MCF 10A (cell line): ENCODE measurements around the gene TCF7. TPM values are rescaled to one million over a fixed set of nuclear protein-coding genes. Genes with fewer than 3 reads are reported as not detected.

Experiments
- BruUV-seq: library from RNA; stranded (reverse); fragments of 400-500 nt; replicated peaks from 2 replicates; lab custom pipeline; 2021; lab: Mats Ljungman, UMichigan
- CTCF ChIA-PET: fragments of 300-600 bp; sonication (Branson Sonifier 250); formaldehyde crosslinking; extraction: SDS; loops from one replicate; lab custom pipeline; 2021; ENCODE audit warnings: antibody characterized with exemption, inconsistent platforms; lab: Yijun Ruan, JAX
- POLR2A ChIA-PET: fragments of 300-600, 350-650 bp; sonication (Branson Sonifier 250); formaldehyde crosslinking; extraction: SDS; loops from one replicate; lab custom pipeline; 2020; ENCODE audit warnings: antibody characterized with exemption, inconsistent platforms; lab: Yijun Ruan, JAX
- DNase-seq: peaks from one replicate; pipeline ENCODE4 v3.0.0-alpha.2; 2018; ENCODE audit not compliant: unreplicated experiment
- H3K27ac Mint-ChIP-seq: one replicate; pipeline ENCODE4 v1.8.0; 2022; ENCODE audit warnings: mild to moderate bottlenecking, low read depth, mixed read lengths; ENCODE audit not compliant: unreplicated experiment
- H3K27me3 Mint-ChIP-seq: one replicate; pipeline ENCODE4 v1.8.0; 2022; ENCODE audit warnings: mixed read lengths; ENCODE audit not compliant: insufficient read depth, unreplicated experiment
- H3K36me3 Mint-ChIP-seq: one replicate; pipeline ENCODE4 v1.8.0; 2022; ENCODE audit warnings: mild to moderate bottlenecking, moderate library complexity, mixed read lengths; ENCODE audit not compliant: insufficient read depth, unreplicated experiment
- H3K4me1 Mint-ChIP-seq: one replicate; pipeline ENCODE4 v1.8.0; 2022; ENCODE audit warnings: mixed read lengths; ENCODE audit not compliant: insufficient read depth, unreplicated experiment
- H3K4me3 Mint-ChIP-seq: one replicate; pipeline ENCODE4 v1.8.0; 2022; ENCODE audit warnings: mild to moderate bottlenecking, moderate library complexity, mixed read lengths; ENCODE audit not compliant: unreplicated experiment
- H3K9me3 Mint-ChIP-seq: one replicate; pipeline ENCODE4 v1.8.0; 2022; ENCODE audit warnings: mixed read lengths; ENCODE audit not compliant: unreplicated experiment
- CTCF ChIP-seq: fragments of 200-600 bp; IDR thresholded peaks from one replicate; pipeline ENCODE4 v1.8.0; 2022; ENCODE audit warnings: antibody characterized with exemption, mild to moderate bottlenecking; ENCODE audit not compliant: unreplicated experiment
- intact Hi-C: fragments of 100-400 bp; cut with micrococcal nuclease; formaldehyde crosslinking; loops from 2 replicates; pipeline ENCODE4 v1.14.1; 2022
- total RNA-seq: library from RNA; stranded (reverse); gene quantifications from 2 replicates; pipeline ENCODE4 v1.2.3, GENCODE V29; 2022

Gene TCF7
- total RNA-seq, 1 experiment from 2014 or later, result 0.42 TPM

- Mint-ChIP-seq H3K27me3 (no peaks in the 10 kb centered on the region), H3K27ac (peak overlapping the region; percentile 60), H3K4me1 (peaks cover 5% of the 10 kb centered on the region), H3K4me3 (no peak overlapping the region), H3K36me3 (peaks cover 48% of the 10 kb centered on the region), H3K9me3 (no peaks in the 10 kb centered on the region)
- intact Hi-C loops, result no loop called here
- CTCF ChIA-PET, result interaction anchor here (0.5 to 19.8 kb wide), 5 partner anchors 13 to 92 kb away, joined by 4 to 867 read pairs (median 4); no protein-coding TSS in a partner anchor
- no peak for TF ChIP-seq CTCF
- no peak for DNase-seq
- BruUV-seq, result no TSS peak
- POLR2A ChIA-PET, result interaction anchor here (1.0 kb wide), 1 partner anchor 121 kb away, joined by 3 read pairs; no protein-coding TSS in a partner anchor
Measured at GRCh38 chr5:134133995-134134541, 19.6 kb downstream of the TCF7 start.

- peaks cover 8% of the 10 kb centered on the region for H3K4me1 Mint-ChIP-seq
- peaks cover 52% of the 10 kb centered on the region for H3K36me3 Mint-ChIP-seq
- H3K27ac Mint-ChIP-seq, result no peak overlapping the region
- no TSS peak for BruUV-seq
- CTCF ChIA-PET, result interaction anchor here (0.6 to 19.8 kb wide), 8 partner anchors 8 to 465 kb away, joined by 3 to 867 read pairs (median 3); no protein-coding TSS in a partner anchor
- no peak for DNase-seq
- no peak for TF ChIP-seq CTCF
- intact Hi-C loops, result no loop called here
- H3K4me3 Mint-ChIP-seq, result no peak overlapping the region
- H3K9me3 Mint-ChIP-seq, result no peaks in the 10 kb centered on the region
- POLR2A ChIA-PET, result interaction anchor here (1.4 to 2.3 kb wide), 3 partner anchors 11 to 90 kb away, joined by 3 to 8 read pairs (median 5); no protein-coding TSS in a partner anchor
- no peaks in the 10 kb centered on the region for H3K27me3 Mint-ChIP-seq
Measured at GRCh38 chr5:134135091-134135655, 20.7 kb downstream of the TCF7 start.

- intact Hi-C loops, result no loop called here
- CTCF ChIA-PET, result interaction anchor here (0.6 to 19.8 kb wide), 4 partner anchors 7 to 94 kb away, joined by 3 to 867 read pairs (median 30); no protein-coding TSS in a partner anchor
- no peak for DNase-seq
- Mint-ChIP-seq H3K9me3 (no peaks in the 10 kb centered on the region), H3K27me3 (no peaks in the 10 kb centered on the region), H3K4me3 (no peak overlapping the region), H3K36me3 (peaks cover 55% of the 10 kb centered on the region), H3K27ac (no peak overlapping the region), H3K4me1 (peaks cover 18% of the 10 kb centered on the region)
- no peak for TF ChIP-seq CTCF
- POLR2A ChIA-PET, result interaction anchor here (0.5 to 2.3 kb wide), 7 partner anchors 12 to 416 kb away, joined by 3 to 8 read pairs (median 3); partner anchors contain the start of gene TCF7
- no TSS peak for BruUV-seq
Measured at GRCh38 chr5:134136221-134136631, 21.7 kb downstream of the TCF7 start.

GRCh38 chr5:134136771-134137170 lies 22.3 kb downstream of the TCF7 start:
- ChIA-PET CTCF (interaction anchor here (0.6 to 19.8 kb wide), 4 partner anchors 8 to 631 kb away, joined by 3 to 867 read pairs (median 30); no protein-coding TSS in a partner anchor), POLR2A (interaction anchor here (0.5 to 2.3 kb wide), 5 partner anchors 12 to 92 kb away, joined by 3 to 8 read pairs (median 4); partner anchors contain the start of gene TCF7)
- Mint-ChIP-seq H3K27me3 (no peaks in the 10 kb centered on the region), H3K4me1 (peaks cover 23% of the 10 kb centered on the region), H3K36me3 (peaks cover 61% of the 10 kb centered on the region), H3K27ac (no peak overlapping the region), H3K4me3 (no peak overlapping the region), H3K9me3 (no peaks in the 10 kb centered on the region)
- no peak for DNase-seq
- TF ChIP-seq CTCF, result no peak
- intact Hi-C loops, result no loop called here
- no TSS peak for BruUV-seq
